Left colon (tissue), 2 donors: ENCODE data around the gene PSME2. TPM values are rescaled to one million over a fixed set of nuclear protein-coding genes. Genes with fewer than 3 reads are reported as not detected.

Experiments
- ATAC-seq: fragments of 200-7000 bp; cut with Tn5 transposase; one replicate; pipeline ENCODE4 v1.9.1; 2020; ENCODE audit warnings: mild to moderate bottlenecking, moderate library complexity
- DNase-seq, 2 donors: peaks; one replicate each; pipeline ENCODE4 v3.0.0-alpha.2; 2020
- intact Hi-C, 2 donors: fragments of 100-400 bp; cut with DNase I in 1 of 2; cut with micrococcal nuclease in 1 of 2; formaldehyde crosslinking; loops; one replicate each; pipeline versions ENCODE4 v1.11.2 to v1.14.0; 2022; cut with DNase I, micrococcal nuclease
- total RNA-seq, 2 donors: library from RNA; stranded (reverse); fragmentation: NEBNext Ultra II Directional; extraction: Animal tissue kit (Norgen Biotek cat#: 25700); gene quantifications; one replicate each; pipeline ENCODE4 v1.2.1, GENCODE V29; 2021
- donor health status: DM: no; HTN: no; CAD: no.
- donor health status: DM: yes; HTN: yes; CAD: no.

The PSME2 gene
- total RNA-seq, 2 donors from 2014 or later = 140 to 240 TPM

DNA sequence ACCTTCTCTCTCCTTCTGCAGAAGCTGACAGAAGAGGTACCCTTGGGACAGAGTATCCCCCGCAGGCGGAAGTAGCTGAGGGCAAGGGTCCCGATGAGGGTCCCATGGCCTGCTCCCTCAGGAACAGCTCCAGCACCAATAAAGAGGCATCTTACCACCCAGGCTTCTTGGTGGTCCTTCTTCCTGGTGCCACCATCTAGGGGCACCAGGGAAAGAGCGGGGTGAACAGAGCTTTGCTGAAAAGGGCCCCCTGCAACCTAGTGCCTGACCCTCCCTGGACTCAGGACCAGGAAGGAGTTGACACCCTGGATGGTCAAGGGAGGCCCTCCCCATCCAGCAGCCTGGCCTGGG, 14.1 kb upstream of the PSME2 start:
- DNase-seq (no peak), ATAC-seq (peak; percentile 6)
- intact Hi-C loops = no loop called here

DNA sequence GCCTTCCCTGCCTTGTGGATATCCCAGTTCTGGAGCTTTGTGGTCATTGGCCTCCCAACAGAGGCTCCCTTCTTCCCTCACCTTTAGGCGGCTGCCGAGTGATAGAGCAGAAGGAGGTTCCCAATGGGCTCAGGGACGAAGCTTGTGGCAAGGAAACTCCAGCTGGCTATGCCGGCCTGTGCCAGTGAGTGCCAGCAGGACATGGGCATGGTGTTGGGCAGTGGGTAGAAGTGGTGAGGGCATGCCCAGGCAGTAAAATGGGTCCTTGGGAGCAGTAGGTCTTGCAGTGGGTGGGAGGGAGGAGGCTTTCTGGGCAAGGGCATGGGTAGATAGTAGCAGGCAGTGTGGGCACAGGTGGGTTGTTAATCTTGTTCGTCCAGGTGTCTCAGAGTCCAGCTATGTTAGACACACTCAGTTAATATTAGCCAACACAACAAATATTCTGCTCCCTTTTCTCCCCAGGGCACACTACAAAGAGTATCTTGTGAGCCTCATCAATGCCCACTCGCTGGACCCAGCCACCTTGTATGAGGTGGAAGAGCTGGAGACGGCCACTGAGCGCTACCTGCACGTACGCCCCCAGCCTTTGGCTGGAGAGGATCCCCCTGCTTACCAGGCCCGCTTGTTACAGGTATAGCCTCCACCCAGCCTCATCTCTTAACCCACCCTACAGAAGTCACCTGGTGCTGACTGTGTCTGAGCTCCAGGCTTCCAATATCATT, 13.5 kb upstream of the PSME2 start:
- intact Hi-C loops = no loop called here
- DNase-seq (no peak), ATAC-seq (no peak)

DNA sequence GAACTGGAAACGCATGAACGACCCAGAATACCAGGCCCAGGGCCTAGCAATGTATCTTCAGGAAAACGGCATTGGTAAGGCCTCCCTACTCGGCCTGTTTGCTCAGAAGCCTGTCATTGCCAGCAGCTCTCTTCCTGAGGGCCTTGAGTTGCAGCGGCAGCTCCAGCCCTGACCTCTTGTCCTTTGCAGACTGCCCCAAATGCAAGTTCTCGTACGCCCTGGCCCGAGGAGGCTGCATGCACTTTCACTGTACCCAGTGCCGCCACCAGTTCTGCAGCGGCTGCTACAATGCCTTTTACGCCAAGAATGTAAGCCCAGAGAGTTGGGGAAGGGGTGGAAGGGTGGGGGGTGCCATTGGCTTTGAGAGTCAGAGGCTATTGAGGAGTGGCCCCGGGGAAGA, 10.9 kb upstream of the PSME2 start:
- intact Hi-C loops = no loop called here
- DNase-seq = no peak
- no peak for ATAC-seq

DNA sequence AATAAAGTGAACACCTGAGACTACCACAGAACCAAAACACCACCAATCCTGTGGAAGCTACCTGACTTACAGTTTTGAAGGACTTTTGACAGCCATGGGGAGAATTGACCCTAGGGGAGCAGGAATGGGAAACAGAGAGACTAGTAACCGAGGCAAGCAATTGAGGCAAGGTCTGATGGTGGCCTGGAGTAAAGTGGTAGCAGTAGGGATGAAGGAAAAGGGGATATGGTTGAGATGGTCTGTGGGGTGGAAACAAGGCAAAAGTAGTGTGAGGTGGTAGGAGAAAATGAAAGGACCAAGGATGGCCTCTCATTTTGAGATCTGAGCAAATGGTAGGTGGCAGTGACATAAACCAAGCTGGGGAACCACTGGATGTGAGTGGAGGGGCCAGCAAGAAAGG, 10.4 kb upstream of the PSME2 start:
- intact Hi-C loops = no loop called here
- DNase-seq = no peak
- no peak for ATAC-seq

DNA sequence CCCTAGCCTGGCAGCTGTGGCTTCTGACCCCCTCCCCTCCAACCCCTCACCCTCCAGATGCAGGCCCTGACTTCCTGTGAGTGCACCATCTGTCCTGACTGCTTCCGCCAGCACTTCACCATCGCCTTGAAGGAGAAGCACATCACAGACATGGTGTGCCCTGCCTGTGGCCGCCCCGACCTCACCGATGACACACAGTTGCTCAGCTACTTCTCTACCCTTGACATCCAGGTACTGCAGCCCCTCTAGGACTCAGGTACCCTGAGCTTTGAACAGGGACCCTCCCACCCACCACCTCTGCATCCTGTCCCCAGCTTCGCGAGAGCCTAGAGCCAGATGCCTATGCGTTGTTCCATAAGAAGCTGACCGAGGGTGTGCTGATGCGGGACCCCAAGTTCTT, 8.7 kb upstream of the PSME2 start:
- intact Hi-C loops = no loop called here
- ATAC-seq (no peak), DNase-seq (no peak)

DNA sequence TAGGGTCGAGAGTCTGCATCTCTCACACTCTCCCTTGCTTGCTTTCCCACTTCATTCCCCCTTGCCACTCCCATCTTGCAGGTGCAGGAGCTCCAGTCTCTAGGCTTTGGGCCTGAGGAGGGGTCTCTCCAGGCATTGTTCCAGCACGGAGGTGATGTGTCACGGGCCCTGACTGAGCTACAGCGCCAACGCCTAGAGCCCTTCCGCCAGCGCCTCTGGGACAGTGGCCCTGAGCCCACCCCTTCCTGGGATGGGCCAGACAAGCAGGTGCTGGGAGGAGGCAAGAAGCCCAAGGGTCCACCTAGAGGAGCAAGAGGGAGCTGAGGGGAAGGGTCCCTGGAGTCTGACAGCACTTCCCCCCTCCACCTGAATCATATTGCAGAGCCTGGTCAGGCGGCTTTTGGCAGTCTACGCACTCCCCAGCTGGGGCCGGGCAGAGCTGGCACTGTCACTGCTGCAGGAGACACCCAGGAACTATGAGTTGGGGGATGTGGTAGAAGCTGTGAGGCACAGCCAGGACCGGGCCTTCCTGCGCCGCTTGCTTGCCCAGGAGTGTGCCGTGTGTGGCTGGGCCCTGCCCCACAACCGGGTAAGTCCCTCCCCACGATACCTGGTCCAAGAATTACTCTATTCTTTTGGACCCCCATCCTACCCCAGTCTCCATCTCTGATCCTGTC, 5.1 kb upstream of the PSME2 start:
- no peak for ATAC-seq
- intact Hi-C loops = no loop called here
- DNase-seq = no peak

DNA sequence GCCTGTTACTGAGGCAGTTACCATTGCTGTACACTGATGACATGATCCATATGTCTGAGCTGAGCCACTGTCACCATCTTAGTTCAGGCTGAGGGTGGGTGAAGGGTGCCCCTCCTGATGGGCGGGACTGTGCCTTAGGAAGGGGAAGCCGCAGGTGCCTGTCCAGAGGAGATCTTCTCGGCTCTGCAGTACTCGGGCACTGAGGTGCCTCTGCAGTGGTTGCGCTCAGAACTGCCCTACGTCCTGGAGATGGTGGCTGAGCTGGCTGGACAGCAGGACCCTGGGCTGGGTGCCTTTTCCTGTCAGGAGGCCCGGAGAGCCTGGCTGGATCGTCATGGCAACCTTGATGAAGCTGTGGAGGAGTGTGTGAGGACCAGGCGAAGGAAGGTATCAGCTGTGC, 4.6 kb upstream of the PSME2 start:
- ATAC-seq (no peak), DNase-seq (no peak)
- intact Hi-C loops = no loop called here

DNA sequence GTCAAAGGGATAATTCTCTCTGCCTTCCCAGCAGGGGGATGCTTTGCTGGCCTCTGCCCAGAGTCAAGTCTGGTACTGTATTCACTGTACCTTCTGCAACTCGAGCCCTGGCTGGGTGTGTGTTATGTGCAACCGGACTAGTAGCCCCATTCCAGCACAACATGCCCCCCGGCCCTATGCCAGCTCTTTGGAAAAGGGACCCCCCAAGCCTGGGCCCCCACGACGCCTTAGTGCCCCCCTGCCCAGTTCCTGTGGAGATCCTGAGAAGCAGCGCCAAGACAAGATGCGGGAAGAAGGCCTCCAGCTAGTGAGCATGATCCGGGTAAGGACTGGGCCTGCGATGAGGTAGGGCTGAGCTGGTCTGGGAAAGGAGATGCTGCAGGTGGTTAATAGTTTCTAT, 4.2 kb upstream of the PSME2 start:
- DNase-seq (no peak), ATAC-seq (no peak)
- intact Hi-C loops = no loop called here

DNA sequence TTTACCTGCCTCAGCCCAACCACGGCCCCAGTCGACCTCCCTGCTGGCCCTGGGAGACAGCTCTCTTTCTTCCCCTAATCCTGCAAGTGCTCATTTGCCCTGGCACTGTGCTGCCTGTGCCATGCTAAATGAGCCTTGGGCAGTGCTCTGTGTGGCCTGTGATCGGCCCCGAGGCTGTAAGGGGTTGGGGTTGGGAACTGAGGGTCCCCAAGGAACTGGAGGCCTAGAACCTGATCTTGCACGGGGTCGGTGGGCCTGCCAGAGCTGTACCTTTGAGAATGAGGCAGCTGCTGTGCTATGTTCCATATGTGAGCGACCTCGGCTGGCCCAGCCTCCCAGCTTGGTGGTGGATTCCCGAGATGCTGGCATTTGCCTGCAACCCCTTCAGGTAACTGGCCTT, 3.7 kb upstream of the PSME2 start:
- intact Hi-C loops = no loop called here
- DNase-seq (no peak), ATAC-seq (no peak)

DNA sequence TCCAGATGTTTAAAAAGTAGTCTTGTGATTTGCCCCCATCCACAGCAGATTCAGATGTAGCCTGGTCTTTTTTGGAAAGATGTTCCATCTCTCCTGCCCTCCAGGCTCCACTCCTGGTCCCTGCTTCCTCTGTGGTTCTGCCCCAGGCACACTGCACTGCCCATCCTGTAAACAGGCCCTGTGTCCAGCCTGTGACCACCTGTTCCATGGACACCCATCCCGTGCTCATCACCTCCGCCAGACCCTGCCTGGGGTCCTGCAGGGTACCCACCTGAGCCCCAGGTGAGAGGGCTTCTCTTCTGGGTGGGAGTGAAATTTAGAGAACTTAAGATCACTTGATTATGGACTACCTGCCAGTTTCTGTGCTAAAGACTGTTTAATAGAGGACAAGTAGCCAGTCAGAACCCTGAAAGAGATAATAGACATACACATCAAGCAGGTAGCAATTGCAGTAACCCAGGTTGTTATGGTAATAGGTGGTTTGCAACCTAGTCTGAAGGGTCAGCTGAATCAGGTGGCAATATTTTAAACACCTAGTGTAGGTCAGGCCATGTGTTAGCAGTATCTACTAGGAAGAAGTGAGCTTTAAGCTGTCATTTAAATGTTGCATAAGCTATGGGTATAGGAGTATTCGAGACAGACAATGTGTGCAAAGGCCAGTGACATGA, 3.0 kb upstream of the PSME2 start:
- no peak for ATAC-seq
- no peak for DNase-seq
- intact Hi-C loops = no loop called here

DNA sequence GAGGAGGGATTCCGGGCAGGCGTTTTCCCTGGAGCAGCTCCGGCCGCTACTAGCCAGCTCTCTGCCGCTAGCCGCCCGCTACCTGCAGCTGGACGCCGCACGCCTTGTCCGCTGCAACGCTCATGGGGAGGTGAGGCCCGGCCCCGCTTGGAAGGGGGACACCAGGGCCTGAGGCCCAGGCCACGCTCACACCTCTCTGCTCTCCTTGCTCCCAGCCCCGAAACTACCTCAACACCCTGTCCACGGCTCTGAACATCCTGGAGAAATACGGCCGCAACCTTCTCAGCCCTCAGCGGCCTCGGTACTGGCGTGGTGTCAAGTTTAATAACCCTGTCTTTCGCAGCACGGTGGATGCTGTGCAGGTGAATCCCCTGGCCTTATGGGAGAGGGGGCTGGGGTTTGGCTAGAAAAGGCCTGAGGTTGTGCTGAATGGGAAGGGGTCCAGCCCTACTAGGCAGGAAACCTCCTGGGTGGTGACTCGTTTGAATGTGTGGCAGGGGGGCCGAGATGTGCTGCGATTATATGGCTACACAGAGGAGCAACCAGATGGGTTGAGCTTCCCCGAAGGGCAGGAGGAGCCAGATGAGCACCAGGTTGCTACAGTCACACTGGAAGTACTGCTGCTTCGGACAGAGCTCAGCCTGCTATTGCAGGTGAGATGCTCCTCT, 1.5 kb upstream of the PSME2 start:
- DNase-seq = no peak
- intact Hi-C loops = no loop called here
- ATAC-seq = no peak

DNA sequence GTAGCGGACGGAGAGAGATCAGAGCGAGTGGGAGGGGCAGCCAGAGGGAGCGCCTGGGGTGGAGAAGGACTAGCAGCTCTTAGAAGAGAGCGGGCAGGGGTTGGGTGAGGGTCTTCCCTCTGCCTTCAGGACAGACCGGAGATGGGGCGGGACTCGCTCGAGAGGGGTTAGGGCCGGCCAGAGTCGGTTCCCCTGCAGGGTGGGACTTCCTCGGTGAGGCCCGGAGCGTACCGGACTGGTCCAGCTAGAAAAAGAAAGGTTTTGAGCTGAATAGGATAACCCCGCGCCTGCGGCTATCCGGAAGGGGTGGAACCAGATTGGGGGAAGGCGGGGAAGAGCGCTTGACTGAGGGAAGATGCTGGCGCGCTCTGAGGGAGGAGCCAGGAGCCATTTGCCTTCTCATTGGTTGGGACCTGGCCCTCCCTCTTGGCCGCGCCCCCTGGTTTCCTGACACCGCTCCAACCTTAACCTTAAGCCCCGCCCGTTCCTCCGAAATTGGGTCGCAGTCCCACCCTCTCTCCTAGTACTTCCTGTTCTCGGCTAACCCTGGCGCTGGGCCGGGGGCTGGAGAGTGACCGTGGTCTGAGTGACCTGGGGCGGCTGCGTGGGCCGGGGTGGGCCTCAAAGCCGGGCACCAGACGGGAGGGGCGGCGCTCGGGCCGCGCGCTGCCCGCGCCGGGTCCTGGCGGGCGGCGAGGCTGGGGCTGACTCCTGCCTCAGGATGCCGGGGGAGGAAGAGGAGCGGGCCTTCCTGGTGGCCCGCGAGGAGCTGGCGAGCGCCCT, 759 bp upstream of the PSME2 start, which contains the start of gene RNF31:
Gene RNF31 (plus strand): TSS at position 521 of the 783 bp plus-strand sequence. CDS start 201 bp downstream, at position 722.
- intact Hi-C loops = no loop called here
- peak; percentile 86 for ATAC-seq

DNA sequence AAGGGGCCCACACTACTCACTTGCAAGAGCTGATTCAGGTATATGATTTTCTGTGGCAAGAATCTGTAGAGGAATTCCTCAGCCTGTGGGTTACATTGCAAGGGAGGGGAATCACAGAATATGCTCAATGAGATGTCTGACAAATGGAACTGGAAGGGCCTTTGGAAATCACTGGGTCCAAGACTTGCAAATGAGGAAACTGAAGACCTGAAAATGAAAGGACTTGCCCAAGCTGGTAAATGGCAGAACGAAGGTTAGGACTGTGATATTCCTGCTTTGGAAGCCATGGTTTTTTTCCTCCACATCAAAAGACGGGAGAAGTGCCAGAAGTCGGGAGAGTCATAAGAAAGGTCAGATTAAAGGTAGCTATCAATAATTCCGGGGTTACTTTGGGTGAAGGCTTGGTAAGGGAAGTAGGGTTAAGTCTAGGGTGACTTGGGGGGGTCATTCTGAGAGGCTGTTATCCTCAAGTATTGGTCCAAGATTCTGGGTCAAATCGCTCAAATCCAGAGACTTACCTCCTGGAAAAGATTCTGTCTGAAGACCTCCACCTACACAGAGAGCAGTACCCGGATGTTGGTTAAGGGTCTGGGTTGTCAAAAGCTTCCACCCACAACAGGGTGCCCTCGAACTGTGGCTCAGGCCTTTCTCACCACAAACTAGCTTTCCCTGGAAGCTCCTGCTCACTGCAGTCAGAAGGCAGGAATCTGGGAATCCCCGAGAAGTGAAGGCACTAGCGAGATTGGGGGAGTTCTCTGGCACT, 539 bp downstream of the PSME2 start:
- ATAC-seq = no peak
- DNase-seq = no peak
- intact Hi-C loops = no loop called here

More for the DNA sequence above, 759 bp upstream of the PSME2 start, which contains the start of gene RNF31:
- peak; percentile 98 to 99 for DNase-seq

DNA sequence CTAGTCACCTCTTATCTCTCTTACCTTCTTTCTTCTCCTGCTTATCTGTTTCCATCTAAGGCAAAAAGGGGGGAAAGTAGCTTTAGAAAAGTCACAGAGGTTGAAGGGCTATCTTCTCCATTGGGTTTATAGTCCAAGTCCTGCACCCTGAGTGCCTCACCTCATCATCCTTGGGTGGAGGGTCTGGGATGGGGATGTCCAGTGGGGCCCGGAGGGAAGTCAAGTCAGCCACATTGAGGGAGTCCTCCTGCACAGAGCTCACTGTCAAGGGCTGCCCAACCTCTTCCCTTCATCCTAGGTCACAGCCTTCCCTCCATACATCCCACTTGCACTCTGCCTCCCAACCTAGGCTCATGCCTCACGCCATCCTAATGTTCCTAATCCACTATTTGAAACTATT, 1.2 kb downstream of the PSME2 start:
- intact Hi-C loops = no loop called here
- DNase-seq (no peak), ATAC-seq (no peak)

DNA sequence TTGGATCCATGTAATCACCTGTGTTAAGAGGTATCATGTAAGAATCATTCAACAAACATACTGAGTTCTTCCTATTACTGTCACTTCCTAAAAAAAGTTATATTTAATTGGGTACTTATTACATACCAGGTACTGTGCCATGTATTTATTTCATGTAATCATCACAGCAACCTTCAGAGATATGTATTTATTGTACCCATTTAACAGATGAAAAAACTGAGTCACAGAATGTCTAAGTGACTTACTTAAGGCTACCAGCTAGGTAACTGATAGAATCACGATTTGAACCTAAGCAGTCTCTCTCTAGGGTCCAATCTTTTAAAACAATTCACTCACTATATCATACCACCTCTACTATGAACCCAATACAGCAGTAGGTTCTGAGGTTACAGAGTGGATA, 2.0 kb downstream of the PSME2 start:
- intact Hi-C loops = no loop called here
- ATAC-seq = no peak

DNA sequence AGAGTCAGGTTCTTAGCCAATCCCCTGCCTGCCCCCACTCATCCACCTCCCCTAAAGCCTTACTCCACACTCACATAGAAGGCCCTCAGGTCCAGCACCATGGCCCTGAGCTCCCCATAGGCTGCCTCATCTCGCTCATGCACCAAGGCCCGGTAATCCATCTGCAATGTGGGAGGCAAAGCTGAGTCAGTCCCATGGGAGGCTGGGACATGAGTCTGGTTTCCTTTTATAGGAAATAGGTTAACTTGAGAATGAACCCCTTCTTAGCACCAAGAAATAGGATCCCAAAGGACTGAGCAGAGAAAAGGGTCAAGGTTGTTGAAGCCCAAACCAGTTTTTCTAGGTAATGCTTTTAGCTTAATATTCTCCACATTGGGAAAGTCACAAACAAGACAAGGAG, 2.9 kb downstream of the PSME2 start:
- intact Hi-C loops = no loop called here
- no peak for DNase-seq
- ATAC-seq = no peak

More for the DNA sequence above, 2.0 kb downstream of the PSME2 start:
- DNase-seq = no peak

DNA sequence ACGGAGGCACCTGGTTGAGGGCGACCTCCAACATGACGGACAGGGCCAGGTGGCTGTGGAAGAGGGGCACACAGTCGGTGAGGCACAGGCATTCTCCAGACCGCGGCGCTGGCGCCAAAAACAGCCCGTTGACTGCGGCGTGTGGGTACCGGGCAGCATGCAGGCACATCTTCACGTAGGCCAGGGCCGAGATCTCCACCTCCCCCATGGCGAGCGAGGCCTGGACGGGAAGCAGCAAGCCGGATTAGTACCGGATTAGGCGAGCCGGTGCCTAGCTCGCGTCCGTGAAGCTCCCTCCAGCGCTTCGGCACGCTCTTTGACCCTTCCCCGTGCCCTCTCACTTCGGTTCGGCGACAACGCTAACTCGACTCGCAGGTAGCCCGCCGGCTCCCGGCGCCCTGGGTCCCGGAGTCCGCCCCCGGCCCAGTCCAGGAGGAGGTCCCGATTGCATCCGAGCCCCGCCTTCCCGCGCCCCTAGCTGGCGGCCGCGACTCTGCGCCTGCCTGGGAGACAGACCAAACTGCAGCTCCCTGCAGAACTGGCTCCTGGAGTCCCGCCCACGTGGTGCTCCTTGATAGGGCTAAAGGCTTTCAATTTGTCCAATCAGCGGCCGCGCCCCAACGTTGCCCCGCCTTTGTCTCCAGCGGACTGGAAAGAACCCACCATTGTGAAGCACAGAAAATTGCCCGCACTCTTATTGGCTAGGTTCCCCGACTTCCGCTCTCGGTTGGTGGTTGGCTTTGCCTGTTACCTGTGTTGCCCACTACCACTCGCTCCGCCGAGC, 5.1 kb downstream of the PSME2 start, which contains the start of gene EMC9:
Gene EMC9 (minus strand): TSS at position 495 of the 784 bp plus-strand sequence. CDS start 287 bp downstream, at position 208.
- ATAC-seq = peak; percentile 81
- intact Hi-C loops = no loop called here
- DNase-seq = peak; percentile 100
